ENCODE measurements around the gene OTC.

Gene OTC

GRCh38 chrX:38357747-38358673 is 5.6 kb downstream of the OTC start:
- DNase-seq = no peak

- no peak for DNase-seq
Observed at GRCh38 chrX:38363046-38363445, 10.6 kb downstream of the OTC start.

- no peak for DNase-seq
Observed at GRCh38 chrX:38365954-38366353, 13.6 kb downstream of the OTC start.

- no peak for DNase-seq
Observed at GRCh38 chrX:38368774-38369173, 16.4 kb downstream of the OTC start.

- DNase-seq = no peak
Observed at GRCh38 chrX:38371641-38372040, 19.2 kb downstream of the OTC start.

GRCh38 chrX:38374431-38374830 is 22.0 kb downstream of the OTC start:
- DNase-seq = no peak

- no peak for DNase-seq
Observed at GRCh38 chrX:38375891-38376290, 23.5 kb downstream of the OTC start.

- no peak for DNase-seq
Observed at GRCh38 chrX:38376747-38377146, 24.3 kb downstream of the OTC start.

- no peak for DNase-seq
Observed at GRCh38 chrX:38379088-38379487, 26.7 kb downstream of the OTC start.

- no peak for DNase-seq
Observed at GRCh38 chrX:38382663-38383062, 30.3 kb downstream of the OTC start.

GRCh38 chrX:38400389-38400910 is 48.0 kb downstream of the OTC start:
- no peak for DNase-seq

- DNase-seq = no peak
Observed at GRCh38 chrX:38402118-38402517, 49.7 kb downstream of the OTC start.

- no peak for DNase-seq
Observed at GRCh38 chrX:38403834-38404233, 51.4 kb downstream of the OTC start.

GRCh38 chrX:38407126-38407525 is 54.7 kb downstream of the OTC start:
- no peak for DNase-seq

GRCh38 chrX:38409289-38409688 is 56.9 kb downstream of the OTC start:
- DNase-seq = no peak

GRCh38 chrX:38426785-38427184 is 74.4 kb downstream of the OTC start:
- no peak for DNase-seq

- DNase-seq = no peak
Observed at GRCh38 chrX:38431525-38431924, 79.1 kb downstream of the OTC start.

GRCh38 chrX:38435130-38435529 is 82.7 kb downstream of the OTC start:
- no peak for DNase-seq

- DNase-seq = no peak
Observed at GRCh38 chrX:38437093-38437492, 84.7 kb downstream of the OTC start.

GRCh38 chrX:38438321-38438720 is 85.9 kb downstream of the OTC start:
- no peak for DNase-seq

GRCh38 chrX:38452603-38453002 is 100.2 kb downstream of the OTC start:
- DNase-seq = no peak

- no peak for DNase-seq
Observed at GRCh38 chrX:38458071-38458470, 105.7 kb downstream of the OTC start.

- DNase-seq = no peak
Observed at GRCh38 chrX:38462257-38462656, 109.9 kb downstream of the OTC start.

- DNase-seq = no peak
Observed at GRCh38 chrX:38465686-38466085, 113.3 kb downstream of the OTC start.

All from activated CD8-positive, alpha-beta memory T cell treated with anti-CD3 and anti-CD28 coated beads for 24 hours (primary cell).